Keratinocyte (primary cell): ENCODE data around the gene KCNMA1. TPM values are rescaled to one million over a fixed set of nuclear protein-coding genes. Genes with fewer than 3 reads are reported as not detected.

Experiments used
- DNase-seq: peaks from one replicate; pipeline ENCODE4 v3.0.0-alpha.2; 2011; ENCODE audit warnings: low read depth, missing footprints, low spot score
- FAIRE-seq: peaks from 2 replicates; lab custom pipeline; 2011; peaks lifted over from hg19 to GRCh38; lab: Jason Lieb, UNC
- H2AFZ ChIP-seq: 2 replicates; pipeline ENCODE4 v1.6.0; 2012; ENCODE audit warnings: low read length, control low read depth, inconsistent platforms; ENCODE audit not compliant: control insufficient read depth
- H3K27ac ChIP-seq: 2 replicates; pipeline ENCODE4 v1.5.1; 2011; ENCODE audit warnings: low read length; ENCODE audit not compliant: control insufficient read depth, insufficient read depth
- H3K27me3 ChIP-seq: 3 replicates; pipeline ENCODE4 v1.6.0; 2011; ENCODE audit warnings: low read length; ENCODE audit not compliant: control insufficient read depth, insufficient read depth; ENCODE audit errors: extremely low read depth
- H3K36me3 ChIP-seq, 2 experiments: 2 replicates in 1 of 2; 3 replicates in 1 of 2; pipeline ENCODE4 v1.5.1; 2011; ENCODE audit warnings: low read length in 2 of 2, mild to moderate bottlenecking in 1 of 2; ENCODE audit not compliant: control insufficient read depth in 2 of 2, insufficient read depth in 2 of 2; ENCODE audit errors: extremely low read depth in 1 of 2
- H3K4me1 ChIP-seq: 3 replicates; pipeline ENCODE4 v1.5.1; 2011; ENCODE audit warnings: low read length; ENCODE audit not compliant: control insufficient read depth, insufficient read depth; ENCODE audit errors: extremely low read depth
- H3K4me2 ChIP-seq: 3 replicates; pipeline ENCODE4 v1.6.0; 2011; ENCODE audit warnings: low read depth, low read length; ENCODE audit not compliant: control insufficient read depth, insufficient read depth; ENCODE audit errors: extremely low read depth
- H3K4me3 ChIP-seq, 3 experiments: fragments of 200-600 bp in 1 of 3; sonication (generic) in 1 of 3; 2 replicates in 2 of 3; 3 replicates in 1 of 3; pipeline ENCODE4 v1.5.1; 2011 to 2016; ENCODE audit warnings: low read length in 3 of 3, mild to moderate bottlenecking in 3 of 3, control low read depth in 2 of 3, inconsistent platforms in 1 of 3, low read depth in 1 of 3, mixed read lengths in 1 of 3, mixed run types in 1 of 3, moderate library complexity in 1 of 3; ENCODE audit not compliant: control insufficient read depth in 2 of 3, insufficient read depth in 2 of 3; ENCODE audit errors: extremely low read depth in 1 of 3
- H3K79me2 ChIP-seq: 2 replicates; pipeline ENCODE4 v1.6.0; 2012; ENCODE audit warnings: low read length; ENCODE audit not compliant: control insufficient read depth, insufficient read depth
- H3K9ac ChIP-seq: 3 replicates; pipeline ENCODE4 v1.6.0; 2011; ENCODE audit warnings: low read length; ENCODE audit not compliant: control insufficient read depth, insufficient read depth; ENCODE audit errors: extremely low read depth
- H3K9me1 ChIP-seq: 3 replicates; pipeline ENCODE4 v1.6.0; 2011; ENCODE audit warnings: low read length; ENCODE audit not compliant: control insufficient read depth, insufficient read depth; ENCODE audit errors: extremely low read depth
- H3K9me3 ChIP-seq: 2 replicates; pipeline ENCODE4 v1.5.1; 2012; ENCODE audit warnings: low read depth, low read length; ENCODE audit not compliant: control insufficient read depth
- H4K20me1 ChIP-seq: 3 replicates; pipeline ENCODE4 v1.6.0; 2011; ENCODE audit warnings: low read length; ENCODE audit not compliant: control insufficient read depth, insufficient read depth; ENCODE audit errors: extremely low read depth
- CTCF ChIP-seq, 3 experiments: IDR thresholded peaks in 1 of 3; conservative IDR thresholded peaks in 1 of 3; optimal IDR thresholded peaks in 1 of 3; 2 replicates in 2 of 3; 3 replicates in 1 of 3; pipeline versions ENCODE3 to v1.5.1; 2011; ENCODE audit warnings: low read length in 3 of 3, mild to moderate bottlenecking in 3 of 3, moderate library complexity in 2 of 3, control low read depth in 1 of 3, inconsistent platforms in 1 of 3; ENCODE audit not compliant: insufficient read depth in 2 of 3; ENCODE audit errors: extremely low read depth in 1 of 3
- EZH2 ChIP-seq: IDR thresholded peaks from one replicate; pipeline ENCODE4 v1.6.1; 2012; ENCODE audit warnings: inconsistent platforms, mild to moderate bottlenecking, low read length, moderate library complexity
- dilution Hi-C: fragments of 300-500 bp; cut with MboI; formaldehyde crosslinking; loops from one replicate; pipeline ENCODE4 v1.7.0; 2020; ENCODE audit warnings: low sequenced_read_pairs; ENCODE audit not compliant: extremely low pct_ligation_motif_present
- polyA plus RNA-seq, 5 experiments: library from polyadenylated mRNA; depleted of rRNA in 3 of 5; stranded (reverse) in 3 of 5; stranded (forward) in 1 of 5; unstranded in 1 of 5; fragments of >200 nt; gene quantifications; 1 replicate in 1 of 5; 2 replicates in 3 of 5; 3 replicates in 1 of 5; pipeline versions ENCODE4 v1.2.1 to v1.2.3, GENCODE V29; 2011 to 2012; ENCODE audit warnings: missing spikeins in 2 of 5, low read depth in 1 of 5, low replicate concordance in 1 of 5

The KCNMA1 gene
- polyA plus RNA-seq, 1 donor (not counting 4 experiments of a cell fraction or from before 2014, with no cell fraction given) = 6.3 TPM

GRCh38 chr10:77420947-77421523 lies 216.6 kb downstream of the KCNMA1 start:
- TF ChIP-seq EZH2 = no peak
- TF ChIP-seq CTCF (optimal IDR thresholded peaks at IDR 0.05 in 1 of 3, IDR thresholded peaks at IDR 0.05 in 1 of 3, conservative IDR thresholded peaks at IDR 0.05 in 1 of 3; ENCODE audit: extremely low read depth in 1 of 3, insufficient read depth in 2 of 3, low read length in 3 of 3) = no peak
- Histone ChIP-seq H2AFZ (no peak overlapping the region), H3K79me2 (no peaks in the 10 kb centered on the region), H3K4me1 (peaks cover 8% of the 10 kb centered on the region), H3K4me2 (no peak overlapping the region), H3K9me3 (no peaks in the 10 kb centered on the region), H3K9me1 (no peaks in the 10 kb centered on the region), H3K36me3 (no peaks in the 10 kb centered on the region), H3K27me3 (no peaks in the 10 kb centered on the region), H3K27ac (no peak overlapping the region), H4K20me1 (no peaks in the 10 kb centered on the region), H3K4me3 (no peak overlapping the region), H3K9ac (no peak overlapping the region)
- dilution Hi-C loops = no loop called here
- no peak for FAIRE-seq
- no peak for DNase-seq

GRCh38 chr10:77419979-77420378 lies 217.6 kb downstream of the KCNMA1 start:
- FAIRE-seq = no peak
- H3K27ac ChIP-seq = no peak overlapping the region
- dilution Hi-C loops = no loop called here

More at GRCh38 chr10:77419979-77420378, 217.6 kb downstream of the KCNMA1 start:
- no peak for DNase-seq
- Histone ChIP-seq H3K9me1 (peaks cover 2% of the 10 kb centered on the region), H3K36me3 (no peaks in the 10 kb centered on the region), H3K27me3 (no peaks in the 10 kb centered on the region), H4K20me1 (no peaks in the 10 kb centered on the region), H2AFZ (no peak overlapping the region), H3K4me3 (no peak overlapping the region), H3K79me2 (no peaks in the 10 kb centered on the region), H3K9ac (no peak overlapping the region), H3K4me1 (peaks cover 18% of the 10 kb centered on the region), H3K4me2 (no peak overlapping the region), H3K9me3 (no peaks in the 10 kb centered on the region)
- TF ChIP-seq CTCF (optimal IDR thresholded peaks at IDR 0.05 in 1 of 3, IDR thresholded peaks at IDR 0.05 in 1 of 3, conservative IDR thresholded peaks at IDR 0.05 in 1 of 3; ENCODE audit: extremely low read depth in 1 of 3, insufficient read depth in 2 of 3, low read length in 3 of 3) = no peak
- TF ChIP-seq EZH2 = no peak
